ENCODE data around the gene DIDO1. TPM values are rescaled to one million over a fixed set of nuclear protein-coding genes. Genes with fewer than 3 reads are reported as not detected.

Gene DIDO1
- total and polyA plus RNA-seq, 2 of the 13 experiments (the other 11 are each of a cell fraction or from before 2014, with no cell fraction given): 75.0 to 75.1 TPM

- no peak for TF ChIP-seq GRHL1 (CRISPR knock-in tag; conservative IDR thresholded peaks at IDR 0.05)
- TF ChIP-seq EP300 (IDR thresholded peaks at IDR 0.05; ENCODE audit: low read depth in 2 of 2, low read length in 2 of 2): peak; percentile 82 to 96; a peak in 3 of 4 replicates
- peak; percentile 96 for TF ChIP-seq EP300 (CRISPR knock-in tag; IDR thresholded peaks at IDR 0.05; ENCODE audit: borderline replicate concordance)
- TF ChIP-seq GATAD2A (CRISPR knock-in tag; IDR thresholded peaks at IDR 0.05): peak; percentile 100
- TF ChIP-seq ZFYVE20 (CRISPR knock-in tag; IDR thresholded peaks at IDR 0.05; ENCODE audit: borderline replicate concordance, low read depth): 0 out of 2 replicates have a peak, but pooled peaks have one; percentile 35
- peak; percentile 91; the same call in 1 of the 2 replicates for TF ChIP-seq ZNF224 (CRISPR knock-in tag; IDR thresholded peaks at IDR 0.05)
- 0 out of 2 replicates have a peak, but pooled peaks have one; percentile 33 for TF ChIP-seq CTCF (CRISPR knock-in tag; IDR thresholded peaks at IDR 0.05)
- TF ChIP-seq ZNF383 (CRISPR knock-in tag; IDR thresholded peaks at IDR 0.05; ENCODE audit: borderline replicate concordance): no peak; the same call in 1 of the 2 replicates
- TF ChIP-seq ZNF484 (CRISPR knock-in tag; IDR thresholded peaks at IDR 0.05; ENCODE audit: borderline replicate concordance, low read depth): no peak
- peak; percentile 99 for TF ChIP-seq MAX (IDR thresholded peaks at IDR 0.05)
- no peak for TF ChIP-seq NFRKB (IDR thresholded peaks at IDR 0.05)
- TF ChIP-seq EZH2 (conservative IDR thresholded peaks at IDR 0.05; ENCODE audit: low read depth, low read length): no peak
- TF ChIP-seq ZNF124 (CRISPR knock-in tag; IDR thresholded peaks at IDR 0.05): peak; percentile 91; the same call in 1 of the 2 replicates
- TF ChIP-seq TAF1 (CRISPR knock-in tag; IDR thresholded peaks at IDR 0.05): peak; percentile 63
- peak; percentile 8; the same call in 1 of the 2 replicates for TF ChIP-seq MXD3 (CRISPR knock-in tag; IDR thresholded peaks at IDR 0.05)
- TF ChIP-seq FOXA1 (IDR thresholded peaks at IDR 0.05): peak; percentile 99
- peak; percentile 100 for TF ChIP-seq FOXA1 (CRISPR knock-in tag; IDR thresholded peaks at IDR 0.05)
- TF ChIP-seq JUN (CRISPR knock-in tag; IDR thresholded peaks at IDR 0.05): peak; percentile 51; the same call in 1 of the 2 replicates
- TF ChIP-seq HMG20A (CRISPR knock-in tag; IDR thresholded peaks at IDR 0.05; ENCODE audit: borderline replicate concordance): peak; percentile 93; the same call in 1 of the 2 replicates
- no peak for TF ChIP-seq RARG (CRISPR knock-in tag; IDR thresholded peaks at IDR 0.05; ENCODE audit: low read depth)
- TF ChIP-seq ZFP37 (CRISPR knock-in tag; IDR thresholded peaks at IDR 0.05; ENCODE audit: borderline replicate concordance): peak; percentile 85; the same call in 1 of the 2 replicates
- 0 out of 2 replicates have a peak, but pooled peaks have one; percentile 15 for TF ChIP-seq ZBTB46 (CRISPR knock-in tag; IDR thresholded peaks at IDR 0.05; ENCODE audit: borderline replicate concordance)
- TF ChIP-seq CHCHD3 (CRISPR knock-in tag; IDR thresholded peaks at IDR 0.05): peak; percentile 93
- TF ChIP-seq KLF16 (CRISPR knock-in tag; IDR thresholded peaks at IDR 0.05): peak in 1 of 2 experiments; percentile 99; a peak in 2 of 4 replicates
These were observed 29.4 kb upstream of the DIDO1 start (continued) for GRCh38 chr20:62955519-62956386.

Measured in HepG2 (cell line).